Non-pigmented ciliary epithelial cell (primary cell): Measurements from ENCODE around the gene MOB1A.
A peak's percentile ranks its signal among the peaks of the same experiment; 100 is the strongest.
"Not testable (repeated sequence)": the region's sequence is repeated elsewhere in the genome, so short reads cannot be mapped to it uniquely, and the experiment has no call there.

Experiments
- DNase-seq: peaks from one replicate; pipeline ENCODE4 v3.0.0-alpha.2; 2010; ENCODE audit warnings: low read depth

The MOB1A gene

GRCh38 chr2:74178211-74179062, at the start of gene MOB1A:
Gene MOB1A, minus strand, starts transcription at chr2:74178879. Its CDS starts 205 bp downstream, at chr2:74178674.
- peak; percentile 92 for DNase-seq

- no peak for DNase-seq
Measured at GRCh38 chr2:74227646-74228045, 49.0 kb upstream of the MOB1A start.

GRCh38 chr2:74226648-74227213, 48.1 kb upstream of the MOB1A start:
- no peak for DNase-seq

GRCh38 chr2:74225698-74226459, 47.2 kb upstream of the MOB1A start:
- no peak for DNase-seq

GRCh38 chr2:74223941-74224770, 45.5 kb upstream of the MOB1A start:
- DNase-seq, result no peak

- no peak for DNase-seq
Measured at GRCh38 chr2:74222300-74222650, 43.6 kb upstream of the MOB1A start.

- no peak for DNase-seq
Measured at GRCh38 chr2:74221604-74222299, 43.1 kb upstream of the MOB1A start.

- no peak for DNase-seq
Measured at GRCh38 chr2:74221091-74221490, 42.4 kb upstream of the MOB1A start.

- DNase-seq, result no peak
Measured at GRCh38 chr2:74219846-74220486, 41.3 kb upstream of the MOB1A start.

GRCh38 chr2:74216642-74217041, 38.0 kb upstream of the MOB1A start:
- no peak for DNase-seq

GRCh38 chr2:74215771-74216170, 37.1 kb upstream of the MOB1A start:
- not testable (repeated sequence) for DNase-seq

- no peak for DNase-seq
Measured at GRCh38 chr2:74212702-74213410, 34.2 kb upstream of the MOB1A start.

- no peak for DNase-seq
Measured at GRCh38 chr2:74206180-74206688, 27.6 kb upstream of the MOB1A start.

GRCh38 chr2:74205596-74205995, 26.9 kb upstream of the MOB1A start:
- DNase-seq, result no peak

GRCh38 chr2:74205113-74205512, 26.4 kb upstream of the MOB1A start:
- DNase-seq, result no peak

- no peak for DNase-seq
Measured at GRCh38 chr2:74204436-74204835, 25.8 kb upstream of the MOB1A start.

- no peak for DNase-seq
Measured at GRCh38 chr2:74201596-74201995, 22.9 kb upstream of the MOB1A start.

- DNase-seq, result no peak
Measured at GRCh38 chr2:74201196-74201595, 22.5 kb upstream of the MOB1A start.

- no peak for DNase-seq
Measured at GRCh38 chr2:74199871-74200305, 21.2 kb upstream of the MOB1A start.

GRCh38 chr2:74199275-74199701, 20.6 kb upstream of the MOB1A start:
- DNase-seq, result no peak
